Mesodermal cell (in vitro differentiated cells): Measurements from ENCODE around the gene RENBP.
"Not testable (repeated sequence)": the region's sequence is repeated elsewhere in the genome, so short reads cannot be mapped to it uniquely, and the experiment has no call there.

Experiments used
- H3K27ac ChIP-seq: 2 replicates; pipeline ENCODE4 v1.7.0; 2013; ENCODE audit warnings: mild to moderate bottlenecking, low read depth, low read length, moderate library complexity; ENCODE audit not compliant: severe bottlenecking
- H3K36me3 ChIP-seq: 2 replicates; pipeline ENCODE4 v1.7.1; 2013; ENCODE audit warnings: mild to moderate bottlenecking, low read length, moderate library complexity; ENCODE audit not compliant: control insufficient read depth, insufficient read depth
- H3K4me1 ChIP-seq: one replicate; pipeline ENCODE4 v1.7.1; 2013; ENCODE audit warnings: mild to moderate bottlenecking, low read length; ENCODE audit not compliant: insufficient read depth, control insufficient read depth, poor library complexity, severe bottlenecking
- H3K4me3 ChIP-seq: 2 replicates; pipeline ENCODE4 v1.7.0; 2013; ENCODE audit warnings: low read length, control low read depth, mild to moderate bottlenecking; ENCODE audit not compliant: insufficient read depth, poor library complexity, severe bottlenecking; ENCODE audit errors: extremely low read depth
- H3K9me3 ChIP-seq: 2 replicates; pipeline ENCODE4 v1.7.1; 2013; ENCODE audit warnings: mild to moderate bottlenecking, low read length, moderate library complexity; ENCODE audit not compliant: control insufficient read depth
- WGBS, 2 experiments: methylation state at CpG; one replicate each; pipeline ENCODE4 v1.1.5; 2013; ENCODE audit warnings: missing lambda C conversion rate in 2 of 2; ENCODE audit not compliant: insufficient coverage in 2 of 2; 5-methylcytosine and 5-hydroxymethylcytosine counted together

The RENBP gene

DNA sequence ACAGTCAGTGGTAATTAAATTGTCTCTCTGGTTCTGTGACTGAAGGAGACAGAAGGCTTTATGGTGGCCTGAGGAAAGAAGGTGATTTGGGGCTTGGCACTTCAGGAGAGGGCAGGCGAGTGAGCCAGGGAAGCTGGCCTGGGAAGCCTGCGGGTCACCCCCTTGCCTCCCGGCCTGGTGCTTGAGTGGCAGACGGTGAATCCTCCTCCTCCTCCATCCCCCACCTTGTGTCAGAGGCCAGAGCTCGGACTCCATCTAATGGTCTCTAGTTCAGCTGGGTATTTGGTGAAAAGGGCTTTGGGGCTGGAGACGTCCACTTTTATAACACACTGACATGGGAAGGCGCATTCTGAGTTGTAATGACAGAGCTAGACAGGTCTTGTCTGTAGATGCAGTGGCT lies 36.8 kb upstream of the RENBP start:
- 100% methylated on average over 1 of the region's 7 CpGs; no CpG with 5 or more reads in 1 of the 2 experiments for WGBS, 2 experiments
- Histone ChIP-seq H3K4me1 (no peaks in the 10 kb centered on the region), H3K4me3 (no peak overlapping the region), H3K36me3 (no peaks in the 10 kb centered on the region), H3K27ac (no peak overlapping the region), H3K9me3 (no peaks in the 10 kb centered on the region)

DNA sequence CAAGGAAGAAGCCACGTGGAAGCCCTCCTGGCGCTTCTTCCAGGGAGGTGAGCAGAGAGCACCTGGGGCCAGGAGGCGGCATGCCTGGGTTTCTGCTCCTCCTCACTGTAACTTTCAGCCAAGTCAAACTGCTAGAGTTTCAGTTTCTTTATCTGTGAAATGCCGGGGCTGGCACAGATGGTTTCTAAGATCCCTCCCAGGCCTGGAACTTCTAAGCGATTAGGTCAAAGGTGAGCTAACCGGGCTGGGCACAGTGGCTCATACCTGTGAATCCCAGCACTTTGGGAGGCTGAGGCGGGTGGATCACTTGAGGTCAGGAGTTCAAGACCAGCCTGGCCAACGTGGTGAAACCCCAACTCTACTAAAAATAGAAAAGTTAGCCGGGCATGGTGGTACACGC lies 36.0 kb upstream of the RENBP start:
- not testable (repeated sequence) for H3K4me1 ChIP-seq, H3K9me3 ChIP-seq, H3K4me3 ChIP-seq, H3K36me3 ChIP-seq, H3K27ac ChIP-seq
- 100% methylated on average over 1 to 2 of the region's 10 CpGs for WGBS, 2 experiments

GRCh38 chrX:153974726-153975286 lies 30.4 kb upstream of the RENBP start:
- Histone ChIP-seq H3K4me1 (no peaks in the 10 kb centered on the region), H3K9me3 (no peaks in the 10 kb centered on the region), H3K36me3 (no peaks in the 10 kb centered on the region), H3K27ac (no peak overlapping the region), H3K4me3 (no peak overlapping the region)
- 100% methylated on average over 1 of the region's 3 CpGs; no CpG with 5 or more reads in 1 of the 2 experiments for WGBS, 2 experiments

- Histone ChIP-seq H3K4me1 (peaks cover under 1% of the 10 kb centered on the region), H3K9me3 (no peaks in the 10 kb centered on the region), H3K4me3 (no peak overlapping the region), H3K27ac (no peak overlapping the region), H3K36me3 (peaks cover 4% of the 10 kb centered on the region)
- WGBS, 2 experiments, result 93 to 95% methylated on average over 5 to 10 of the region's 14 CpGs
These were observed 29.7 kb upstream of the RENBP start for GRCh38 chrX:153974003-153974725.

DNA sequence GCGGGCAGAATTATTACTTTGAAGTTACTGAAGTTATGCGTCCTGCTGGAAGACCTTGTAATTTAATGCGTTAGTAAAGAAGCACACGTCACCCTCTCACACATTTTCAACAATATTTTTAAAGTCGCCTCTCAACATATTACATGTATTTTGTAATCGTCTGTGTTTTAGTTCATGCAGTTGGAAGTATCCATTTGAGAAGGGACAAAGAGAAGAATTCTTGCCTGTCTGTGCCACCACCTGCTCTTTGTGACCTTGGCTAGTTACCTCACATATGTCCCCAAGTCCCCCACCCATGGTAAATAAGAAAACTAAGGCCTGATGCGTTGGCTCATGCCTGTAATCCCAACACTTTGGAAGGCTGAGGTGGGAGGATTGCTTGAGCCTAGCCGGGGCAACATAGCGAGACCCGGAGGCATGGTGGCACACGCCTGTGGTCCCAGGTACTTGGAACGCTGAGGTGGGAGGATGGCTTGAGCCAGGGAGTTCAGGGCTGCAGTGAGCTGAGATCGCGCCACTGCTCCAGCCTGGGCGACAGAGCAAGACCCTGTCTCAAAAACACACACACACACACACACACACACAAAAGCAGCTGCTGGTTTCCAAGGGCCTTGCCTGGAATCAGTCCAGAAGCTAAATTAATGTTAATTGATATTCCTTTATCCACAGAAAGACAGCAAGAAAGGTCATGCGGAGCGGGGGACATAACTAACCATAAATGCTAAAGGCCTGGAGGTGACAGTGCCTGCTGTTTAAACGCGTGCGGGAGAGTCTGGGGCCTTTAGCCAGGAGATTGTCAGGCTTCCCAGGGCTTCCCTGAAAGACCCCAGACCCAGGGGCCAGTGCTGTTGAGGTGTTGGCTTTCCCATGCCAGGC lies 28.9 kb upstream of the RENBP start:
- WGBS, 2 experiments, result 78 to 100% methylated on average over 3 to 8 of the region's 20 CpGs
- Histone ChIP-seq H3K4me3 (peak overlapping the region; percentile 44), H3K4me1 (peaks cover 8% of the 10 kb centered on the region), H3K36me3 (peaks cover 6% of the 10 kb centered on the region), H3K27ac (peak overlapping the region; percentile 100), H3K9me3 (no peaks in the 10 kb centered on the region)

- H3K36me3 ChIP-seq, result peaks cover 12% of the 10 kb centered on the region
- H3K27ac ChIP-seq, result peak within 1 kb of the TSS; percentile 100
- no peaks in the 10 kb centered on the region for H3K9me3 ChIP-seq
- H3K4me3 ChIP-seq, result peak within 1 kb of the TSS; percentile 62
- H3K4me1 ChIP-seq, result peaks cover 15% of the 10 kb centered on the region
- WGBS, 2 experiments, result 0% methylated on average over 49 of the region's 103 CpGs; no CpG with 5 or more reads in 1 of the 2 experiments
These were observed 28.1 kb upstream of the RENBP start, which contains the start of gene TMEM187 for GRCh38 chrX:153972368-153973126. TMEM187 (plus strand) TSS chrX:153972754; CDS start chrX:153982063, 9,309 bp downstream.

DNA sequence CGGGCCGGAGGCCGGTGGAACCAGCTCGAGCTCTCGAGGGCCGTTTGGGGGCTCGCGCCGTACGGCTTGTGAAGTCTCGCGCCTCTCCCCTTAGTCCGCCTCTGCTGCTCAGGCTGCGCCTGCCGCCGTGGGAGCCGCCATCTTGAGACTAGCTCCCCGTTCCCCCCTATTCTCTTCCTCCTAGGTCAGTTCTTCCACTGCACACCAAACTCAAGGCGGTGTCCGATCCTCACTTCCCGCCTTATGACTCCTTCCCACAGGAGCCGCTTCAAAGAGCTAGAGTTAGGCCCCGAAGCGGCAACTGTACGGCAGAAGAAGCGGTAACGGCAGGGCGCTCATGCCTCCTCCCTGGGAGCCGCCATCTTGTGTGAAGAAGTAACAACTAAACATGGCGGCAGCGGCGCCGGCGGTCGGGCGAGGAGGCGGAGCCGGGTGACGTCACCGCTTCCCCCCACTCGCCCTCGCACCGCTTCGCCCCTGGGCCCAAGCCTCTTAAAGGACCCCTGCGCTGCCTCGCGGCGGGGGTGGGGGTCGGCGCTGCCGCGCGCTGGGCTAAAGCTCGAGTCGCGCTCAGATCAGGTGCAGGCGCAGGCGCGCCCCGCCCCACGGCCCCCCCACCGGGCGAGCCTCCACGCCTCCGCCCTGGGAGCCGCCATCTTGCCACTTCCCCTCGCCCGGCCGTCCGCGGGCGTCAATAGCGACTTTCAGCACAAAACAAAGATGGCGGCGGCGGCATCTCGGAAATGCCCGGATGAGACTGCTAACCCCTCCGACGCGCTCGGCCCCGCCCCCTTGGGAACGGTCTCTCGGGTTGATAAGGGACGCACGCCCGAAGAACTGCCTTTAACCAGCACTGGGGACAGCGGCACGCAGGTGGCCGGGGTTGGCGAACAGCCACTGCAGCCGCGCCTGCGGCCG lies 27.3 kb upstream of the RENBP start, which contains the start of gene HCFC1:
Gene HCFC1, minus strand, starts transcription at position 369 of the 918 bp plus-strand sequence. CDS start 978 bp downstream, outside the sequence.
- Histone ChIP-seq H3K4me3 (peak within 1 kb of the TSS; percentile 62), H3K36me3 (peaks cover 18% of the 10 kb centered on the region), H3K27ac (peak within 1 kb of the TSS; percentile 100), H3K4me1 (peaks cover 21% of the 10 kb centered on the region), H3K9me3 (no peaks in the 10 kb centered on the region)
- WGBS, 2 experiments, result 0% methylated on average over 40 to 60 of the region's 96 CpGs

GRCh38 chrX:153971124-153971449 lies 26.6 kb upstream of the RENBP start:
- WGBS, 2 experiments, result 0% methylated on average over 2 to 13 of the region's 34 CpGs
- H3K9me3 ChIP-seq, result no peaks in the 10 kb centered on the region
- H3K27ac ChIP-seq, result peak overlapping the region; percentile 100
- H3K4me1 ChIP-seq, result peaks cover 25% of the 10 kb centered on the region
- peaks cover 18% of the 10 kb centered on the region for H3K36me3 ChIP-seq
- peak overlapping the region; percentile 62 for H3K4me3 ChIP-seq

DNA sequence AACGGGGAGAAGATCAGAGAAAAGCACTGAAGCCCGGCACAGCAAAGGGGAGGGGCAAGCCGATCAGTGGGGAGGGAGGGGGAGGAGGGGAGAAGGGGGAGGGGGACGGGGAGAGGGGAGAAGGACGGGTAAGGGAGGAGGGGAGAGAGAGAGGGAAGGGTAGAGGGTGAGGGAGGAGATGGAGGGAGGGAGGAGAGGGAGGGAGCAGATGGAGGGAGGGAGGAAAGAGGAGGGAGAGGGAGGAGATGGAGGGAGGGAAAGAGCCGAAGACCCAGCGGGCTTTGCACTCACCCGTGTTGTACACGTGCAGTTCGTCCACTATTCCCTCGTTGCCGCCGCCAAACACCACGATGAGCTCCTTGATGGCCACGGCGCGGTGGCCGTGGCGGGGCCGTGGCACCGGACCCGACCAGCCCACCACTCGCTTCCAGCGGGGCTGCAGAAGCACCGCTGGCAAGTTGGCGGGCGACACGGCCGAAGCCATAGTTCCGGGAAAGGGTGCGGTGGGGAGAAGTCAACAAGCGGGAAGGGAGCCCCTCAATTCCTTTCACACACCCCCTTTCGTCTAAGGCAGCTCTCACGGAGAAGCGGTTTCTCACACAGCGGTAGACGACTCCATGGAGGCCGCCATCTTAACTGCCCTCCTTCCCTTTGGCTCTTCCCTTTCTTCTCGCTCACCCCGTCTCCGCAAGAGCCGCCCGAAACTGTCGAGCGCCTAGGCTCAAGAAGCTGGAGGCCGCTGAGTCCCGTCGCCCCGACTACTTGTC lies 26.1 kb upstream of the RENBP start:
- peaks cover 21% of the 10 kb centered on the region for H3K36me3 ChIP-seq
- H3K27ac ChIP-seq, result peak overlapping the region; percentile 100
- WGBS, 2 experiments, result 0% methylated on average over 10 to 21 of the region's 49 CpGs
- peak overlapping the region; percentile 62 for H3K4me3 ChIP-seq
- no peaks in the 10 kb centered on the region for H3K9me3 ChIP-seq
- H3K4me1 ChIP-seq, result peaks cover 25% of the 10 kb centered on the region
